SU-DHL-6 (cell line): ENCODE measurements around the gene MBD5.
"Not testable (repeated sequence)": the region's sequence is repeated elsewhere in the genome, so short reads cannot be mapped to it uniquely, and the experiment has no call there.

ENCODE experiments used
- H2AFZ ChIP-seq: fragments of 200-600 bp; sonication (generic); 2 replicates; pipeline ENCODE4 v1.6.1; 2014; ENCODE audit warnings: low read depth, mild to moderate bottlenecking, moderate library complexity, mixed read lengths, antibody characterized with exemption, low read length; ENCODE audit not compliant: severe bottlenecking
- H3F3A ChIP-seq: fragments of 200-600 bp; shearing (Covaris generic); 2 replicates; pipeline ENCODE4 v1.6.0; 2016; ENCODE audit warnings: antibody characterized with exemption, mild to moderate bottlenecking; ENCODE audit not compliant: insufficient read depth
- H3K27ac ChIP-seq: fragments of 200-600 bp; sonication (generic); 2 replicates; pipeline ENCODE4 v1.5.1; 2016; ENCODE audit warnings: low read depth, mild to moderate bottlenecking, low read length, moderate library complexity, mixed read lengths
- H3K27me3 ChIP-seq: fragments of 200-600 bp; sonication (generic), shearing (Covaris generic); 2 replicates; pipeline ENCODE4 v1.6.0; 2014; ENCODE audit warnings: mild to moderate bottlenecking, low read length
- H3K36me3 ChIP-seq: fragments of 200-600 bp; sonication (generic); 2 replicates; pipeline ENCODE4 v1.6.1; 2014; ENCODE audit warnings: mild to moderate bottlenecking, low read length, mixed read lengths
- H3K4me2 ChIP-seq: fragments of 300-600, 200-600 bp; shearing (Covaris generic), sonication (generic); 2 replicates; pipeline ENCODE4 v1.6.0; 2014; ENCODE audit warnings: low read length, low read depth, mild to moderate bottlenecking; ENCODE audit not compliant: poor library complexity, severe bottlenecking
- H3K4me3 ChIP-seq: fragments of 200-600 bp; sonication (generic); 2 replicates; pipeline ENCODE4 v1.5.1; 2014; ENCODE audit warnings: antibody characterized with exemption, low read length, mild to moderate bottlenecking, mixed read lengths; ENCODE audit not compliant: insufficient read depth, poor library complexity, severe bottlenecking
- H3K79me2 ChIP-seq: fragments of 200-600 bp; sonication (generic); 2 replicates; pipeline ENCODE4 v1.6.1; 2014; ENCODE audit warnings: mild to moderate bottlenecking, low read length, moderate library complexity; ENCODE audit not compliant: insufficient read depth
- H3K9ac ChIP-seq: fragments of 200-600 bp; sonication (generic); 2 replicates; pipeline ENCODE4 v1.7.0; 2014; ENCODE audit warnings: mild to moderate bottlenecking, low read length
- H3K9me2 ChIP-seq: fragments of 200-600 bp; sonication (generic); replicated peaks from 2 replicates; pipeline ENCODE4 v1.6.1; 2014; ENCODE audit warnings: low read length; ENCODE audit not compliant: insufficient read depth
- H3K9me3 ChIP-seq: fragments of 200-600 bp; sonication (generic); 2 replicates; pipeline ENCODE4 v1.6.1; 2014; ENCODE audit warnings: low read length, mixed read lengths; ENCODE audit not compliant: insufficient read depth
- H4K20me1 ChIP-seq: fragments of 200-600 bp; sonication (generic); 2 replicates; pipeline ENCODE4 v1.6.1; 2014; ENCODE audit warnings: low read depth, mild to moderate bottlenecking, antibody characterized with exemption, low read length, moderate library complexity, mixed read lengths
- CTCF ChIP-seq: fragments of 200-600 bp; sonication (generic); IDR thresholded peaks from one replicate; pipeline ENCODE4 v1.5.1; 2017; ENCODE audit warnings: antibody characterized with exemption, mild to moderate bottlenecking, low read length, moderate library complexity; ENCODE audit not compliant: insufficient read depth, poor library complexity, severe bottlenecking
- EZH2phosphoT487 ChIP-seq: fragments of 200-600 bp; sonication (generic), shearing (Covaris generic); conservative IDR thresholded peaks from 2 replicates; pipeline ENCODE4 v1.6.1; 2018; ENCODE audit warnings: mild to moderate bottlenecking, antibody characterized with exemption, low read length, moderate library complexity, mixed read lengths

MBD5 gene

GRCh38 chr2:148540022-148540421, 519.1 kb downstream of the MBD5 start:
- H3K27me3 ChIP-seq, result no peaks in the 10 kb centered on the region
- no peak overlapping the region for H3K4me2 ChIP-seq
- no peaks in the 10 kb centered on the region for H3K79me2 ChIP-seq
- no peak overlapping the region for H2AFZ ChIP-seq
- no peaks in the 10 kb centered on the region for H3F3A ChIP-seq
- TF ChIP-seq EZH2phosphoT487 (no peak), CTCF (no peak)
- no peaks in the 10 kb centered on the region for H3K9me3 ChIP-seq
- H3K9me2 ChIP-seq, result no peaks in the 10 kb centered on the region
- H3K9ac ChIP-seq, result no peak overlapping the region
- no peaks in the 10 kb centered on the region for H3K36me3 ChIP-seq
- H3K27ac ChIP-seq, result no peak overlapping the region
- no peak overlapping the region for H3K4me3 ChIP-seq
- no peaks in the 10 kb centered on the region for H4K20me1 ChIP-seq

GRCh38 chr2:148541792-148542191, 520.9 kb downstream of the MBD5 start:
- no peak overlapping the region for H3K4me2 ChIP-seq
- no peaks in the 10 kb centered on the region for H3K9me2 ChIP-seq
- H3K27me3 ChIP-seq, result no peaks in the 10 kb centered on the region
- H3K9me3 ChIP-seq, result no peaks in the 10 kb centered on the region
- H2AFZ ChIP-seq, result no peak overlapping the region
- no peaks in the 10 kb centered on the region for H4K20me1 ChIP-seq
- H3K27ac ChIP-seq, result no peak overlapping the region
- no peak overlapping the region for H3K9ac ChIP-seq
- no peak overlapping the region for H3K4me3 ChIP-seq
- TF ChIP-seq CTCF (no peak), EZH2phosphoT487 (no peak)
- no peaks in the 10 kb centered on the region for H3K79me2 ChIP-seq
- H3F3A ChIP-seq, result no peaks in the 10 kb centered on the region
- no peaks in the 10 kb centered on the region for H3K36me3 ChIP-seq

GRCh38 chr2:148542614-148543013, 521.7 kb downstream of the MBD5 start:
- no peak for TF ChIP-seq CTCF
- TF ChIP-seq EZH2phosphoT487, result no peak
- Histone ChIP-seq H3K36me3 (no peaks in the 10 kb centered on the region), H3K9me3 (no peaks in the 10 kb centered on the region), H3K27ac (no peak overlapping the region), H3K4me2 (no peak overlapping the region), H3K4me3 (no peak overlapping the region), H3K9me2 (no peaks in the 10 kb centered on the region), H3K9ac (no peak overlapping the region), H4K20me1 (no peaks in the 10 kb centered on the region), H3F3A (no peaks in the 10 kb centered on the region), H3K27me3 (no peaks in the 10 kb centered on the region), H2AFZ (no peak overlapping the region), H3K79me2 (no peaks in the 10 kb centered on the region)

GRCh38 chr2:148543088-148543540, 522.2 kb downstream of the MBD5 start:
- not testable (repeated sequence) for H3F3A ChIP-seq, H3K4me2 ChIP-seq, H3K9me3 ChIP-seq, H3K36me3 ChIP-seq, H2AFZ ChIP-seq, H3K4me3 ChIP-seq, H3K79me2 ChIP-seq, H3K9ac ChIP-seq, H3K9me2 ChIP-seq, H3K27me3 ChIP-seq, H4K20me1 ChIP-seq, H3K27ac ChIP-seq
